H1 (cell line): ENCODE measurements around the gene CLDN16.

Experiments used
- KDM1A ChIP-seq: fragments of 200-600, 300-600 bp; sonication (generic); IDR thresholded peaks from 2 replicates; pipeline ENCODE4 v1.7.1; 2016; ENCODE audit warnings: mild to moderate bottlenecking, low read length, borderline replicate concordance
- KDM5A ChIP-seq: fragments of 200-600 bp; IDR thresholded peaks from 2 replicates; pipeline ENCODE4 v1.7.1; 2012; ENCODE audit warnings: mild to moderate bottlenecking, low read length, inconsistent platforms, mixed read lengths
- POLR2A ChIP-seq, 2 experiments: IDR thresholded peaks; 1 replicate in 1 of 2; 2 replicates in 1 of 2; pipeline ENCODE4 v1.6.1; 2011; ENCODE audit warnings: low read depth in 2 of 2, low read length in 2 of 2, mild to moderate bottlenecking in 2 of 2; ENCODE audit errors: control extremely low read depth in 1 of 2
- POLR2AphosphoS5 ChIP-seq: IDR thresholded peaks from 2 replicates; pipeline ENCODE4 v1.6.1; 2011; ENCODE audit warnings: low read depth, low read length
- SUZ12 ChIP-seq: fragments of 200-600 bp; sonication (generic); IDR thresholded peaks from 2 replicates; pipeline ENCODE4 v1.6.1; 2012; ENCODE audit warnings: mild to moderate bottlenecking, inconsistent platforms, low read length, moderate library complexity, mixed read lengths
- TF ChIP-seq, protein P1 (sequence below), 3 experiments: IDR thresholded peaks; 1 replicate in 2 of 3; 2 replicates in 1 of 3; pipeline versions ENCODE4 v1.5.1 to v1.6.1; 2011; ENCODE audit warnings: low read length in 3 of 3, mild to moderate bottlenecking in 3 of 3, inconsistent platforms in 2 of 3, low read depth in 1 of 3, moderate library complexity in 1 of 3; ENCODE audit not compliant: insufficient read depth in 1 of 3; ENCODE audit errors: control extremely low read depth in 1 of 3

DNA sequence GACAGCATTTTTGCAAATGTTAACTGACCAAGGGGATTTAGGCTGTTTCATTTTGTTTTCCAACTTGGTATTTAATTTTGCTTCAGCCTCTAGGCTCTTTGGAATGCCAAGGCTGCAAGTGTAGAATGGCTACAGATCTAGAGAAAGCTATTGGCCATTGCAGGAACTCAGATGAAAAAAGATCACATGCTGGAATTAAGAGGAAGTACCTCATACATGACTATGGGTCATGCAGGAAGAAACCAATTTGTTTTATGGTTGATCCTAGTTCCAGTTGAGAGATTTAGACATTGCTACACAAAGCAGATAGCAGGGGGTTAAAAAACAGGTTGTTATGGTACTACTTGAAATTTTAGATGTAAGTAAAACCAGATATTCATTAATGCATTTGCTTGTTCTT lies 12.7 kb upstream of the CLDN16 start:
- TF ChIP-seq POLR2A (IDR thresholded peaks at IDR 0.05; ENCODE audit: control extremely low read depth in 1 of 2, low read depth in 2 of 2, low read length in 2 of 2) = no peak
- TF ChIP-seq KDM5A = no peak
- TF ChIP-seq, protein P1, sequence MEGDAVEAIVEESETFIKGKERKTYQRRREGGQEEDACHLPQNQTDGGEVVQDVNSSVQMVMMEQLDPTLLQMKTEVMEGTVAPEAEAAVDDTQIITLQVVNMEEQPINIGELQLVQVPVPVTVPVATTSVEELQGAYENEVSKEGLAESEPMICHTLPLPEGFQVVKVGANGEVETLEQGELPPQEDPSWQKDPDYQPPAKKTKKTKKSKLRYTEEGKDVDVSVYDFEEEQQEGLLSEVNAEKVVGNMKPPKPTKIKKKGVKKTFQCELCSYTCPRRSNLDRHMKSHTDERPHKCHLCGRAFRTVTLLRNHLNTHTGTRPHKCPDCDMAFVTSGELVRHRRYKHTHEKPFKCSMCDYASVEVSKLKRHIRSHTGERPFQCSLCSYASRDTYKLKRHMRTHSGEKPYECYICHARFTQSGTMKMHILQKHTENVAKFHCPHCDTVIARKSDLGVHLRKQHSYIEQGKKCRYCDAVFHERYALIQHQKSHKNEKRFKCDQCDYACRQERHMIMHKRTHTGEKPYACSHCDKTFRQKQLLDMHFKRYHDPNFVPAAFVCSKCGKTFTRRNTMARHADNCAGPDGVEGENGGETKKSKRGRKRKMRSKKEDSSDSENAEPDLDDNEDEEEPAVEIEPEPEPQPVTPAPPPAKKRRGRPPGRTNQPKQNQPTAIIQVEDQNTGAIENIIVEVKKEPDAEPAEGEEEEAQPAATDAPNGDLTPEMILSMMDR (IDR thresholded peaks at IDR 0.05; ENCODE audit: control extremely low read depth in 1 of 3, insufficient read depth in 1 of 3, low read depth in 1 of 3, low read length in 3 of 3) = no peak
- no peak for TF ChIP-seq POLR2AphosphoS5
- TF ChIP-seq KDM1A = no peak
- no peak for TF ChIP-seq SUZ12
